HCT116 (cell line): ENCODE measurements around the gene SUGP1. TPM values are rescaled to one million over a fixed set of nuclear protein-coding genes. Genes with fewer than 3 reads are reported as not detected.

Experiments used
- ATAC-seq: fragments of 200-7000 bp; cut with Tn5 transposase; 2 replicates; pipeline ENCODE4 v1.9.1; 2020; ENCODE audit warnings: mild to moderate bottlenecking, moderate library complexity
- BruUV-seq: library from RNA; stranded (reverse); fragments of 400-500 nt; replicated peaks from 2 replicates; lab custom pipeline; 2021; lab: Mats Ljungman, UMichigan
- CTCF ChIA-PET: fragments of 300-600 bp; sonication (Branson Sonifier 250); formaldehyde crosslinking; loops from one replicate; lab custom pipeline; 2021; ENCODE audit warnings: antibody characterized with exemption; lab: Charles Lee
- POLR2A ChIA-PET: fragments of 300-600, 350-600 bp; sonication (Branson Sonifier 250); formaldehyde crosslinking; loops from one replicate; lab custom pipeline; 2021; ENCODE audit warnings: antibody characterized with exemption; lab: Charles Lee
- RAD21 ChIA-PET, 2 experiments: fragments of 300-600 bp; sonication (Branson Sonifier 250); formaldehyde crosslinking; loops; one replicate each; lab custom pipeline; 2023; ENCODE audit warnings: low total read pairs in 2 of 2; ENCODE audit not compliant: uncharacterized antibody in 2 of 2, unreplicated experiment in 2 of 2, low non-redundant PET in 1 of 2; lab: Charles Lee
- DNase-seq: peaks from one replicate; pipeline ENCODE4 v3.0.0-alpha.2; 2010; ENCODE audit warnings: low read depth, low spot score
- H2AFZ ChIP-seq: fragments of 200-600 bp; shearing (Covaris generic), sonication (generic); 2 replicates; pipeline ENCODE4 v1.6.1; 2017; ENCODE audit warnings: low read depth, mixed run types, mixed read lengths, antibody characterized with exemption, low read length; ENCODE audit not compliant: poor library complexity, severe bottlenecking
- H3K27ac ChIP-seq: 2 replicates; pipeline ENCODE4 v1.5.1; 2012; ENCODE audit warnings: low read depth, low read length
- H3K27me3 ChIP-seq: fragments of 200-600 bp; sonication (generic); 2 replicates; pipeline ENCODE4 v1.6.1; 2016; ENCODE audit warnings: mixed run types, low read length, mixed read lengths; ENCODE audit not compliant: insufficient read depth
- H3K36me3 ChIP-seq, 2 experiments: fragments of 200-500 bp in 1 of 2; fragments of 200-600 bp in 1 of 2; sonication (Bioruptor generic) in 1 of 2; sonication (generic) in 1 of 2; 2 replicates each; pipeline versions ENCODE4 v1.5.1 to v1.6.1; 2014 to 2016; ENCODE audit warnings: low read length in 2 of 2, inconsistent platforms in 1 of 2, mixed read lengths in 1 of 2, mixed run types in 1 of 2; ENCODE audit not compliant: insufficient read depth in 2 of 2, control insufficient read depth in 1 of 2
- H3K4me1 ChIP-seq, 2 experiments: fragments of 200-600 bp in 1 of 2; sonication (generic) in 1 of 2; 2 replicates each; pipeline versions ENCODE4 v1.5.1 to v1.6.1; 2012 to 2017; ENCODE audit warnings: low read length in 2 of 2, inconsistent platforms in 1 of 2, mild to moderate bottlenecking in 1 of 2, mixed read lengths in 1 of 2, mixed run types in 1 of 2, moderate library complexity in 1 of 2; ENCODE audit not compliant: insufficient read depth in 2 of 2, control insufficient read depth in 1 of 2
- H3K4me2 ChIP-seq: fragments of 200-600 bp; sonication (generic); 2 replicates; pipeline ENCODE4 v1.6.1; 2017; ENCODE audit warnings: mixed run types, low read length, mixed read lengths
- H3K4me3 ChIP-seq, 2 experiments: fragments of 200-600 bp in 1 of 2; sonication (generic) in 1 of 2; replicated peaks in 1 of 2; 2 replicates each; pipeline ENCODE4 v1.5.1; 2011 to 2016; ENCODE audit warnings: low read length in 2 of 2, control low read depth in 1 of 2, low read depth in 1 of 2, mild to moderate bottlenecking in 1 of 2, mixed read lengths in 1 of 2, mixed run types in 1 of 2
- H3K79me2 ChIP-seq: fragments of 200-600 bp; sonication (generic); 2 replicates; pipeline ENCODE4 v1.6.1; 2017; ENCODE audit warnings: mild to moderate bottlenecking, mixed run types, low read length, moderate library complexity, mixed read lengths; ENCODE audit not compliant: insufficient read depth
- H3K9ac ChIP-seq: fragments of 200-600 bp; sonication (generic); 2 replicates; pipeline ENCODE4 v1.6.1; 2016; ENCODE audit warnings: low read length, mixed read lengths
- H3K9me2 ChIP-seq: fragments of 200-600 bp; sonication (generic), shearing (Covaris generic); 2 replicates; pipeline ENCODE4 v1.6.1; 2017; ENCODE audit warnings: mixed run types, mild to moderate bottlenecking, moderate library complexity; ENCODE audit not compliant: insufficient read depth
- H3K9me3 ChIP-seq, 2 experiments: fragments of 200-500 bp in 1 of 2; fragments of 200-600 bp in 1 of 2; sonication (Bioruptor generic) in 1 of 2; sonication (generic) in 1 of 2; 2 replicates each; pipeline ENCODE4 v1.6.1; 2014 to 2017; ENCODE audit warnings: low read length in 2 of 2, mixed read lengths in 2 of 2, inconsistent platforms in 1 of 2, low read depth in 1 of 2, mild to moderate bottlenecking in 1 of 2, mixed run types in 1 of 2, moderate library complexity in 1 of 2; ENCODE audit not compliant: control insufficient read depth in 1 of 2, insufficient read depth in 1 of 2
- H4K20me1 ChIP-seq: fragments of 200-600 bp; sonication (generic), shearing (Covaris generic); 2 replicates; pipeline ENCODE4 v1.6.1; 2017; ENCODE audit warnings: mixed run types, mild to moderate bottlenecking, moderate library complexity; ENCODE audit not compliant: insufficient read depth
- ATF3 ChIP-seq: IDR thresholded peaks from 2 replicates; pipeline ENCODE4 v1.6.1; 2012
- CEBPB ChIP-seq: IDR thresholded peaks from 2 replicates; pipeline ENCODE4 v1.6.1; 2012; ENCODE audit warnings: low read depth
- CTCF ChIP-seq, 3 experiments: fragments of 200-600 bp in 1 of 3; sonication (generic) in 1 of 3; IDR thresholded peaks in 2 of 3; conservative IDR thresholded peaks in 1 of 3; 2 replicates each; pipeline ENCODE4 v1.5.1; 2012 to 2017; ENCODE audit warnings: low read depth in 2 of 3, low read length in 2 of 3, antibody characterized with exemption in 1 of 3, borderline replicate concordance in 1 of 3, control low read depth in 1 of 3, mild to moderate bottlenecking in 1 of 3, mixed read lengths in 1 of 3, mixed run types in 1 of 3, moderate library complexity in 1 of 3; ENCODE audit not compliant: insufficient read depth in 1 of 3
- EGR1 ChIP-seq: IDR thresholded peaks from 2 replicates; pipeline ENCODE4 v1.6.1; 2012; ENCODE audit warnings: low read depth
- ELF1 ChIP-seq: IDR thresholded peaks from 2 replicates; pipeline ENCODE4 v1.6.1; 2012; ENCODE audit warnings: low read depth, borderline replicate concordance
- EZH2 ChIP-seq: fragments of 200-600 bp; sonication (generic); IDR thresholded peaks from 2 replicates; pipeline ENCODE4 v1.6.1; 2017; ENCODE audit warnings: antibody characterized with exemption, mixed run types
- EZH2phosphoT487 ChIP-seq: fragments of 200-600 bp; IDR thresholded peaks from 2 replicates; pipeline ENCODE4 v1.6.1; 2018; ENCODE audit warnings: antibody characterized with exemption, borderline replicate concordance
- FOSL1 ChIP-seq: IDR thresholded peaks from 2 replicates; pipeline ENCODE4 v1.6.1; 2012; ENCODE audit warnings: low read depth
- JUND ChIP-seq: IDR thresholded peaks from 2 replicates; pipeline ENCODE4 v1.6.1; 2012
- POLR2A ChIP-seq: IDR thresholded peaks from 2 replicates; pipeline ENCODE4 v1.7.0; 2011; ENCODE audit warnings: borderline replicate concordance; ENCODE audit not compliant: insufficient read depth, insufficient read length; ENCODE audit errors: extremely low read depth
- POLR2AphosphoS5 ChIP-seq: IDR thresholded peaks from 2 replicates; pipeline ENCODE4 v1.6.1; 2011; ENCODE audit warnings: mild to moderate bottlenecking, low read depth, low read length, moderate library complexity
- RAD21 ChIP-seq: IDR thresholded peaks from 2 replicates; pipeline ENCODE4 v1.6.1; 2012; ENCODE audit warnings: low read depth, mild to moderate bottlenecking
- REST ChIP-seq: IDR thresholded peaks from 2 replicates; pipeline ENCODE4 v1.6.1; 2012; ENCODE audit warnings: low read depth
- SIN3A ChIP-seq: IDR thresholded peaks from 2 replicates; pipeline ENCODE4 v1.6.1; 2012; ENCODE audit warnings: low read depth
- SP1 ChIP-seq: IDR thresholded peaks from 2 replicates; pipeline ENCODE4 v1.6.1; 2012; ENCODE audit warnings: low read depth
- SRF ChIP-seq: IDR thresholded peaks from 2 replicates; pipeline ENCODE4 v1.6.1; 2012; ENCODE audit warnings: low read depth
- TCF7L2 ChIP-seq: IDR thresholded peaks from 2 replicates; pipeline ENCODE4 v1.7.0; 2011; ENCODE audit warnings: borderline replicate concordance, inconsistent platforms; ENCODE audit not compliant: insufficient read depth, insufficient read length; ENCODE audit errors: extremely low read depth
- YY1 ChIP-seq: IDR thresholded peaks from 2 replicates; pipeline ENCODE4 v1.6.1; 2011; ENCODE audit warnings: low read length, low read depth, moderate library complexity, mild to moderate bottlenecking; ENCODE audit not compliant: insufficient replicate concordance; ENCODE audit errors: extremely low read depth
- ZFX ChIP-seq: fragments of 450-650 bp; IDR thresholded peaks from 2 replicates; pipeline ENCODE4 v1.6.1; 2017
- ZNF274 ChIP-seq: fragments of 200-500 bp; sonication (Bioruptor generic); IDR thresholded peaks from 2 replicates; pipeline ENCODE4 v1.6.1; 2014; ENCODE audit warnings: mild to moderate bottlenecking, low read depth, low read length, inconsistent platforms
- intact Hi-C: fragments of 100-400 bp; cut with micrococcal nuclease; formaldehyde crosslinking; loops from 2 replicates; pipeline ENCODE4 v1.10.0; 2022
- total RNA-seq: library from RNA; stranded (reverse); gene quantifications from one replicate; pipeline ENCODE4 v1.2.1, GENCODE V29; 2021; ENCODE audit not compliant: unreplicated experiment
- TF ChIP-seq, protein P1 (sequence below): IDR thresholded peaks from 2 replicates; pipeline ENCODE4 v1.6.1; 2012

Gene SUGP1
- total RNA-seq, 1 experiment from 2014 or later = 47.6 TPM

DNA sequence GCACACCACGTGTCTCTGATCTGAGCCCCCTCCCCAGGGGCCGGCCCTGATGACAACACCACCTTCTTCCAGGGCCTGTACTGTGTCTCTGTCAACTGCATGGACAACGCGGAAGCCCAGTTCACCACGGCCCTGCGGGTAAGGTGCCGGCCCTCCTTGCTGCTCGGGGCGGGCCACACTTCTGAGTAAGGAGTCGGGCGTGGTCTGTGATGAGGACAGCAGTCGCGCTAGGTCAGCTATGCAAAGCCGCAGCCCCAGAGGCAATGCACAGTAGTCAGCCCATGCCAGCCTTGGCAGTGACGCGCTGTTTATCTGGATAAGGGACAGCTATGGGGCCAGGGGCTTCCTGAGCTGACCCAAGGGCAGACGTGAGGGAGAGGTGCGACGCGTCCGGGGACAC lies 24.9 kb upstream of the SUGP1 start (continued):
- TF ChIP-seq SP1 (no peak), YY1 (no peak), POLR2AphosphoS5 (no peak), ZNF274 (no peak), ELF1 (no peak), ZFX (no peak)

GRCh38 chr19:19343762-19344161 lies 23.5 kb upstream of the SUGP1 start:
- H3K36me3 ChIP-seq = peaks cover 15 to 25% of the 10 kb centered on the region in 2 experiments; a peak in 3 of 4 replicates
- no peaks in the 10 kb centered on the region for H4K20me1 ChIP-seq
- no peaks in the 10 kb centered on the region for H3K9me2 ChIP-seq
- no peak overlapping the region for H2AFZ ChIP-seq
- H3K27me3 ChIP-seq = no peaks in the 10 kb centered on the region
- BruUV-seq = no TSS peak
- CTCF ChIA-PET = no interaction called here
- TF ChIP-seq JUND (no peak), CTCF (IDR thresholded peaks at IDR 0.05 in 2 of 3, conservative IDR thresholded peaks at IDR 0.05 in 1 of 3; ENCODE audit: borderline replicate concordance in 1 of 3, insufficient read depth in 1 of 3, low read depth in 2 of 3, low read length in 2 of 3) (no peak), EZH2phosphoT487 (no peak), SP1 (no peak), SRF (no peak), EGR1 (no peak), POLR2AphosphoS5 (no peak), YY1 (no peak), FOSL1 (no peak), ZNF274 (no peak), EZH2 (no peak), SIN3A (no peak), ZFX (no peak), RAD21 (no peak), TCF7L2 (no peak), POLR2A (no peak), CEBPB (no peak), REST (no peak), ATF3 (no peak)
- TF ChIP-seq, protein P1, sequence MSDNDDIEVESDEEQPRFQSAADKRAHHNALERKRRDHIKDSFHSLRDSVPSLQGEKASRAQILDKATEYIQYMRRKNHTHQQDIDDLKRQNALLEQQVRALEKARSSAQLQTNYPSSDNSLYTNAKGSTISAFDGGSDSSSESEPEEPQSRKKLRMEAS = no peak
- no peak overlapping the region for H3K4me3 ChIP-seq
- no peaks in the 10 kb centered on the region for H3K9me3 ChIP-seq
- no peaks in the 10 kb centered on the region for H3K4me1 ChIP-seq
- no peak overlapping the region for H3K27ac ChIP-seq
- POLR2A ChIA-PET = no interaction called here
- no peaks in the 10 kb centered on the region for H3K79me2 ChIP-seq
- H3K4me2 ChIP-seq = no peak overlapping the region
- no peak for ATAC-seq
- no peak overlapping the region for H3K9ac ChIP-seq
- RAD21 ChIA-PET = no interaction called here
- DNase-seq = no peak
- intact Hi-C loops = loop anchor here (2.0 to 10.0 kb wide), 2 partner anchors 157 to 299 kb away; no protein-coding TSS in a partner anchor
